ENCODE measurements around the gene RASSF3.

Gene RASSF3

GRCh38 chr12:64667793-64668192 lies 57.5 kb downstream of the RASSF3 start:
- no peak overlapping the region for H3K4me3 ChIP-seq (replicated peaks; ENCODE audit: low read depth, low read length)
- no peak for DNase-seq (ENCODE audit: extremely low read depth, low read depth)
- TF ChIP-seq CTCF (IDR thresholded peaks at IDR 0.05; ENCODE audit: low read depth, low read length, missing control alignments): no peak

GRCh38 chr12:64669270-64669842 lies 59.1 kb downstream of the RASSF3 start:
- no peak for TF ChIP-seq CTCF (IDR thresholded peaks at IDR 0.05; ENCODE audit: low read depth, low read length, missing control alignments)
- no peak overlapping the region for H3K4me3 ChIP-seq (replicated peaks; ENCODE audit: low read depth, low read length)
- DNase-seq (ENCODE audit: extremely low read depth, low read depth): no peak

GRCh38 chr12:64670019-64670418 lies 59.7 kb downstream of the RASSF3 start:
- DNase-seq (ENCODE audit: extremely low read depth, low read depth): no peak
- no peak overlapping the region for H3K4me3 ChIP-seq (replicated peaks; ENCODE audit: low read depth, low read length)
- no peak for TF ChIP-seq CTCF (IDR thresholded peaks at IDR 0.05; ENCODE audit: low read depth, low read length, missing control alignments)

- H3K4me3 ChIP-seq (replicated peaks; ENCODE audit: low read depth, low read length): no peak overlapping the region
- DNase-seq (ENCODE audit: extremely low read depth, low read depth): no peak
- TF ChIP-seq CTCF (IDR thresholded peaks at IDR 0.05; ENCODE audit: low read depth, low read length, missing control alignments): no peak
Observed at GRCh38 chr12:64670919-64671639, 60.8 kb downstream of the RASSF3 start.

GRCh38 chr12:64671681-64672080 lies 61.4 kb downstream of the RASSF3 start:
- no peak for TF ChIP-seq CTCF (IDR thresholded peaks at IDR 0.05; ENCODE audit: low read depth, low read length, missing control alignments)
- H3K4me3 ChIP-seq (replicated peaks; ENCODE audit: low read depth, low read length): no peak overlapping the region
- no peak for DNase-seq (ENCODE audit: extremely low read depth, low read depth)

- DNase-seq (ENCODE audit: extremely low read depth, low read depth): peak; percentile 82
- H3K4me3 ChIP-seq (replicated peaks; ENCODE audit: low read depth, low read length): no peak overlapping the region
- no peak for TF ChIP-seq CTCF (IDR thresholded peaks at IDR 0.05; ENCODE audit: low read depth, low read length, missing control alignments)
Observed at GRCh38 chr12:64672925-64673409, 62.7 kb downstream of the RASSF3 start.
